Stimulated activated CD8-positive, alpha-beta memory T cell treated with anti-CD3 and anti-CD28 coated beads, Interleukin-15, amount 100 ng/mL, for 4 hours (primary cell): Measurements from ENCODE around the gene SEM1.
"Not testable (repeated sequence)": the region's sequence is repeated elsewhere in the genome, so short reads cannot be mapped to it uniquely, and the experiment has no call there.

Experiments
- DNase-seq, 2 donors: peaks; one replicate each; pipeline ENCODE4 v3.0.0-alpha.2; 2020; ENCODE audit warnings: low read depth in 2 of 2

SEM1 gene

DNA sequence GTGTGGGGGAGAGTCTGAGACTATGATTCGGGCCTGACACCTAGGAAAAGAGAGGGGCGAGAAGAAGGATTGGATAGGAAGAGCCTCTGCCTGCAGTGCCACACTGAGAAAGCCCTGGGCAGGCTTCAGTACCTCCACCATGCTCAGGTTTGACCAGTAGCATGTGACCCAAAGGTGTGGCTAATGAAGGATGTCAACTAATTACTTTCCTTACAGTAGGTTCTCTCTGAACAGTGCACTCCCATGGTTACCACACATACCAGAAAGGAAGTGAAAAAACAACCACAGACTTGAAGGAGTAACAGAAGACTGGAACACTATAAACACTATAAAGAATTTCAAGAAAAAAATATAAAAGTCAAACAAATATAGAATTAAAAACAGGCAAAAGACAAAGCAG lies 46.2 kb downstream of the SEM1 start:
- DNase-seq, result no peak

DNA sequence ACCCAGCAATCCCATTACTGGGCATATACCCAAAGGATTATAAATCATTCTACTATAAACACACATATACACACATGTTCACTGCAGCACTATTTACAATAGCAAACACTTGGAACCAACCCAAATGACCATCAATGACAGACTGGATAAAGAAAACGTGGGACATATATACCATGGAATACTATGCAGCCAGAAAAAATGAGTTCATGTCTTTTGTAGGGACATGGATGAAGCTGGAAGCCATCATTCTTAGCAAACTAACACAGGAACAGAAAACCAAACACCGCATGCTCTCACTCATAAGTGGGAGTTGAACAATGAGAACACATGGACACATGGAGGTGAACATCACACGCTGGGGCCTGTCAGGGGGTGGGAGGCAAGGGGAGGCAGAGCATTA lies 47.5 kb downstream of the SEM1 start:
- not testable (repeated sequence) for DNase-seq

DNA sequence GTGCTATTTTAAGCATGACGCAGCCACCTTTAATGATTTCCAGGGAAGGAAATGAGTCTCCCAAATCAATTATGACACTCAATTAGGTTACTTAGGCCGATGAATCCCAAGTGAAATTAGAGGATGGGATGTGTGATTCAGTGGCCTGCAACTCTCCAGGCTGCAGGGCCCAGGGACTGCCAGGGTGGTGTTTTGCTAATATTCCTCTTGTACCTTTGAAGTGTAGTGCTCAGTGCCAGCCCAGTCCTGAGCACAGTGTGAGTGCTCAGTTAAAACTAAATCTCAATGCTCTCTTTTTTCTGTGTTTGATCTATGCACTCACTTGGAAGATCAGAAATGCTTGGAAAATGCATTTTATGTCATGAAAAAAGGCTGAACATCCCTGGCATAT lies 51.6 kb downstream of the SEM1 start:
- no peak for DNase-seq

DNA sequence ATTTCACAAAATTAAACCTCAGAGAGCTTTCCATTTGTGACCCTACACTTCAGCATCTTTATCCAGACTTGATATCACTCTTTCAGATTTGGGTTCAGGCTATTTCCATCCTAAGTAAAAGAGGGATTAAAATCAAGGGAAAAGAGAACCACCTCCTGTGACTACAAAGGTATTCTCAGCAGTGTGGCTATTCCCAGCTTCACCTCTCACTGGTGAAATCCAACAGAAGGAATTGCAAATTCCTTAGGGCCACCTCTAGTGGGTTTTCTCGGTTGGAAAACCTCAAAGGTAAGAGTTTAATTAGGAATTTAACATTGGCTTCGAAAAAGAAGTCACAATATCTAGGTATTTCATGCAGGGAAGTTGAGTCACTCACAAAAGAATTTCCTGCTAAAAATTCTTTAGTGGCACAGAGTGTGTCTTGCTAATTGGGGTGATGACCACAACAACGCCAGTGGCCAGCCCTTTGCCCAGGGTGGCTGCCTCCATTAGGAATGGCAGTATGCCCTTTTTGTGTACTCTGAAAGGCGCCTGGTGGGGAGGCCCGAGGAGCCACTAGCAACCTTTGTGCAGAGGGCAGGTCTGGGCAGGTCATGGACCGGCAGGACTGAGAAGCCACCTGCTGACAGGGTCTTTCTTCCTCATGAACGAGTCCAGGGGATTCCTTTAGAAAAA lies 52.2 kb downstream of the SEM1 start:
- no peak for DNase-seq

DNA sequence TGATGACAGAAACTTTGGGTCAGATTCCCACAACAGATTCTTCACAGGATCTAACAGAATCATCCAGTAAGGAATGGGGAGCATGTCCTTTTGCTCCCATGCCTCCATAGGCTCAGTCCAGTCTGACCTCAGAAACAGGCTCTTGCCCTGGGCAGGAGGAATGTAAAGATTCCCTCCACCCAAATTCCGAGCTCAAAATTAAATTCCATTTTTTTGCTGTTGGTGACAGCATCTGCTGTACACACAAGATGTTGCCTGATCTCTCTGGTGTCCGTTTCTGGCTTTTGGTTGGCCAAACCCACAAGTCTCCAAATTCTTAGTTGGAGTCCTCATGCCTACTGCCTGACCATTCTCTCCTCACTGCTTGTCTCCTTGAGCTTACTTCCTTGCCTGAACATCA lies 53.7 kb downstream of the SEM1 start:
- no peak for DNase-seq

DNA sequence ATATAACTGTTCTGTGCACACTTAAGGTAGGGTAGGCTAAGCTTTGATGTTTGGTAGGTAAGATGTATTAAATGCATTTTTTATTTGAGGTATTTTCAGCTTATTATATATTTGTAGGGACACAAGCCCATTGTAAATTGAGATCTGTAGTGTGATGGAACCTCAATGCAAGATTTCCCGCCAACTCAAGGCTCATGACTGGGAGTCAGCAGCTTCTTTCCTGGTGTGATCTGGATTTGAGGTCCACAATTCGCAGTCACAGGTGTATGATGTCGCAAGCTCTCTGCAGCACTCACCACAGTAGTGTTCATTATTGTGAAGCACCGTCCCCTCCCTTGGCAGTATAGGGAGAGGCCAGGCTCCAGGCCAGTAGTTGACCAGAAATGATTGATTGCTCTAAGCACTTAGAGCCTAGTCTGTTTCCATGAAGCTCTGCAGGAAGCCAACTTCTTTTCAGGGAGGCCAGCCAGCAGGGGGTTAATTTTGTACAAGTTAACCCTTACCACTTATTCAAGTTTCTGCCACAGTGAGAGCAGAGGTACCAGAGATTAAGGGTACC lies 54.9 kb downstream of the SEM1 start:
- no peak for DNase-seq

DNA sequence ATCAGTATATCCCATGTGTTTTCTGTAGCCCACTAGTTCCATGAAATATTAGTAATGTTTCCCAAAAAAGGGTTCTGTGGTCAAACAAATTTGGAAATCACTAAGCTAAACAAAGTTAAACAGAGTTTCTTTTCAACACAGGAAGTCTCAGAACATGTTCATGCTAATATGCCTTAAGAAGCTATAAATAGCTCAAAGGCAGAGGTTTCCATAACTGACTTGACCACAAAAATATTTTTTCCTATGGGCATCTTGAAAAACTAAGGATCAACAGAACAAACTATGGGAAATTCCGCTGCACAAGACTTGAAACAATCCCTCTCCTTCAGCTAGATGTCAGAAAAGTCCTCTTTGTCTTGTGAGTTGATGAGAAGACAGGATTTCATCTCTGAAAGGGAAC lies 59.7 kb downstream of the SEM1 start:
- DNase-seq, result no peak

DNA sequence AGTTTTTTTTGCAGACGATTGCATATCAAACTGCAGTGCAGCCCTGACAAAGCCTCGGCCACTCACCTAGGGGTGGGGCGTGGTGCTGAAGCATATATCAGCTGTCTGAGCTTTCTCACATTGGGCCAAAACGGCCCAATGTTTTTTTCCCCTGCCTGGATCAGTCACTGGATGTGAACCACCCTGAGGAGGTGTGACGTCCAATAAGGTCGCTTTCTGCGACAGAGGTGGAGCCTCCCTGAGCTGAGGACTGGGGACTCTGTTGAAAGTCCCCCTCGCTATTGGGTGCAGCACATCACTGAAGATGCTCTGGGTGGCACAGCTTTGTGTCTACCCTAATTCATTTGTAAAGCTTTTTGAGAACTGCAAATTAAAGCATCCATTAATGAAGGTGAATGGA lies 60.9 kb downstream of the SEM1 start:
- DNase-seq, result no peak

DNA sequence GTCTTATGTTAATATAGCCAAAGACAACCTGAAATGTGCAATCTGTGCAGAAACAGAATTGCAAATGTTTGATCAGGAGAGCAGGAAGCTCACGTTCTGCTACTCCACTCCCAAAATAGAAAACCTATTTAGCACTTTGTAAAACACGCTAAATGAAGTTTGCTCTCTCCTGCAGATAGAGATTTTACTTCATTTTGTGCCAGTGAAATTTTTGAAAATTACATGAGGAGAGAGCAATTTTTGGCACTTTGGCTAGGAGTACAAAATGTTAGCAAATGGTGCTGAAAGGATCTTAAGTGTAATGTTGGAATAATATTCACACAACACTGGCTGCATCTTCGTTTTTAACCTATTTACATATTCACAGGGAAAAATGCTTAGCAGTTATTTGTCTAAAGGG lies 61.9 kb downstream of the SEM1 start:
- DNase-seq, result no peak

DNA sequence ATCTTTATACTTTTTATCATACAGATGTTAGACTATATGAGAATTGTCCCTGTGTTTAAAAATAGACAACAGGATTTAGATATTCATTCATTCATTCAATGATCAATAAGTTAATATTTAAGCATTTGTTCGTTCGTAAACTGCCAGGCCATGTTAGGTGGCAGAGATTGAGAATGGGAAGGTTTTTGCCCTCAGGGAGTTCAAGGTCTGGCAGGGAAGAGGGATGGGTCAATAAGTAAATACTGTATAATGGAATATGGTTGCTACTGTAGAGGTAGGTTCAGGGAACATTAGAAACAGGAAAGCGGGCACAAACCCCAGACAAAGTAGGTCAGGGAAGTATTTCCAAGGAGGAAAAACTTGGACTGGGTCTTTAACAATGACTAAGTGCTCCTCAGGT lies 64.6 kb downstream of the SEM1 start:
- no peak for DNase-seq

DNA sequence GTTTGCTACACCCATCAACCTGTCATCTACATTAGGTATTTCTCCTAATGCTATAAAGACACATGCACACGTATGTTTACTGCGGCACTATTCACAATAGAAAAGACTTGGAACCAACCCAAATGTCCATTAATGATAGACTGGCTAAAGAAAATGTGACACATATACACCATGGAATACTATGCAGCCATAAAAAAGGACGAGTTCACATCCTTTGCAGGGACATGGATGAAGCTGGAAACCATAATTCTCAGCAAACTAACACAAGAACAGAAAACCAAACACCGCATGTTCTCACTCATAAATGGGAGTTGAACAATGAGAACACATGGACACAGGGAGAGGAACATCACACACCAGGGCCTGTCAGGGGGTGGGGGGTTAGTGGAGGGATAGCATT lies 66.2 kb downstream of the SEM1 start:
- not testable (repeated sequence) for DNase-seq

DNA sequence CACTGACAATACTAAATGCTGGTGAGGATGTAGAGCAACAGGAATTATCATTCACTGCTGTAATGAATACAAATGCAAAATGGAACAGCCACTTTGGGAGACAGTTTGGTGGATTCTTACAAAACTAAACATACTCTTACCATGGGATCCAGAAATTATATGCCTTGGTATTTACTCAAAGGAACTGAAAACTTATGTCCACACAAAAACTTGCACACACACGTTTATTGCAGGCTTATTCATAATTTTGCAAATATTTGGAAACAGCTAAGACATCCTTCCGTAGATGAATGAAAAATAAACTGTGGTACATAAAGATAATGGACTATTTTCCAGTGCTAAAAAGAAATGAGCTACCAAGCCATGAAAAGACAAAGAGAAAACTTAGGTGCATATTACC lies 69.6 kb downstream of the SEM1 start:
- DNase-seq, result no peak
